ENCODE data around the gene NEMP1. TPM values are rescaled to one million over a fixed set of nuclear protein-coding genes. Genes with fewer than 3 reads are reported as not detected.

Gene NEMP1
- total and polyA plus RNA-seq, 10 of the 15 experiments (the other 5 are each of a cell fraction or from before 2014, with no cell fraction given), result 4.0 to 45.9 (median 19.8) TPM

- peak overlapping the region; percentile 52 for H3K4me3 ChIP-seq
- in situ Hi-C loops (cut with MboI), result no loop called here
- peak overlapping the region; percentile 70 for H3K9ac ChIP-seq (ENCODE audit: control insufficient read depth, insufficient read depth, low read length)
- peak overlapping the region; percentile 75 for H3K4me2 ChIP-seq (ENCODE audit: control insufficient read depth, insufficient read depth)
- H3K27ac ChIP-seq (ENCODE audit: control insufficient read depth, insufficient read depth), result no peak overlapping the region
- peaks cover 9 to 17% of the 10 kb centered on the region in 2 experiments for H3K36me3 ChIP-seq (ENCODE audit: control insufficient read depth in 2 of 2, insufficient read depth in 2 of 2, low read length in 1 of 2)
- no TSS peak for BruUV-seq (replicated peaks)
- H4K20me1 ChIP-seq (ENCODE audit: control insufficient read depth, insufficient read depth), result no peaks in the 10 kb centered on the region
- ChIA-PET CTCF (interaction anchor here (1.8 to 9.0 kb wide), 5 partner anchors 11 to 30 kb away, joined by 5 to 205 read pairs (median 69); partner anchors contain the start of genes NEMP1 and STAT6), POLR2A (interaction anchor here (0.9 to 7.6 kb wide), 5 partner anchors 9 to 25 kb away, joined by 3 to 74 read pairs (median 10); partner anchors contain the start of genes NEMP1 and STAT6), RAD21 (ENCODE audit: unreplicated experiment) (interaction anchor here (0.6 to 8.8 kb wide), 7 partner anchors 11 to 339 kb away, joined by 3 to 199 read pairs (median 7); partner anchors contain the start of genes LRP1, NEMP1 and STAT6), SMC1A (ENCODE audit: uncharacterized antibody, unreplicated experiment) (interaction anchor here (1.0 to 9.2 kb wide), 4 partner anchors 11 to 25 kb away, joined by 6 to 169 read pairs (median 20); partner anchors contain the start of gene STAT6)
- H3K79me2 ChIP-seq (ENCODE audit: control insufficient read depth, insufficient read depth, low read length), result peaks cover 34% of the 10 kb centered on the region
- no peaks in the 10 kb centered on the region for H3K27me3 ChIP-seq (replicated peaks in 1 of 2; ENCODE audit: control insufficient read depth in 2 of 2, insufficient read depth in 2 of 2, low read length in 1 of 2)
- DNase-seq (ENCODE audit: low read depth, low spot score) (no peak), FAIRE-seq (no peak), ATAC-seq (no peak)
- 65% methylated on average over 6 of the region's 6 CpGs for WGBS (ENCODE audit: insufficient coverage, insufficient replicate concordance, low lambda C conversion rate, missing lambda C conversion rate)
- intact Hi-C loops (cut with micrococcal nuclease; ENCODE audit: unreplicated experiment), result no loop called here
- no peaks in the 10 kb centered on the region for H3K9me3 ChIP-seq (replicated peaks; ENCODE audit: control insufficient read depth, insufficient read depth, low read length)
- no peak overlapping the region for H2AFZ ChIP-seq (ENCODE audit: control insufficient read depth, low read depth, low read length)
- TF ChIP-seq DPF2 (IDR thresholded peaks at IDR 0.05) (no peak), E2F4 (IDR thresholded peaks at IDR 0.05; ENCODE audit: low read depth, low read length) (no peak), TCF3 (IDR thresholded peaks at IDR 0.05; ENCODE audit: borderline replicate concordance, insufficient read depth, low read depth, low read length) (no peak), TCF7 (IDR thresholded peaks at IDR 0.05; ENCODE audit: borderline replicate concordance) (no peak), SP1 (IDR thresholded peaks at IDR 0.05; ENCODE audit: low read depth, low read length) (no peak), ESRRA (IDR thresholded peaks at IDR 0.05; ENCODE audit: low read length) (no peak), USF1 (IDR thresholded peaks at IDR 0.05; ENCODE audit: borderline replicate concordance, extremely low read length, insufficient read depth, low read depth, low read length) (no peak), IRF4 (IDR thresholded peaks at IDR 0.05; ENCODE audit: low read depth, low read length) (no peak), IRF3 (IDR thresholded peaks at IDR 0.05) (no peak), CBFB (IDR thresholded peaks at IDR 0.05; ENCODE audit: low read depth) (no peak), ZNF274 (IDR thresholded peaks at IDR 0.05; ENCODE audit: insufficient read depth, insufficient read length) (no peak)
- peaks cover 47% of the 10 kb centered on the region for H3K4me1 ChIP-seq (ENCODE audit: control insufficient read depth, insufficient read depth, low read length)
Observed at GRCh38 chr12:57090490-57090889, 11.9 kb upstream of the NEMP1 start.
